Fibroblast of gingiva (primary cell): ENCODE results near the gene TRAF2.
"Not testable (repeated sequence)": the region's sequence is repeated elsewhere in the genome, so short reads cannot be mapped to it uniquely, and the experiment has no call there.

Experiments
- DNase-seq: peaks from one replicate; pipeline ENCODE4 v3.0.0-alpha.2; 2011; ENCODE audit warnings: low read depth

TRAF2 gene

DNA sequence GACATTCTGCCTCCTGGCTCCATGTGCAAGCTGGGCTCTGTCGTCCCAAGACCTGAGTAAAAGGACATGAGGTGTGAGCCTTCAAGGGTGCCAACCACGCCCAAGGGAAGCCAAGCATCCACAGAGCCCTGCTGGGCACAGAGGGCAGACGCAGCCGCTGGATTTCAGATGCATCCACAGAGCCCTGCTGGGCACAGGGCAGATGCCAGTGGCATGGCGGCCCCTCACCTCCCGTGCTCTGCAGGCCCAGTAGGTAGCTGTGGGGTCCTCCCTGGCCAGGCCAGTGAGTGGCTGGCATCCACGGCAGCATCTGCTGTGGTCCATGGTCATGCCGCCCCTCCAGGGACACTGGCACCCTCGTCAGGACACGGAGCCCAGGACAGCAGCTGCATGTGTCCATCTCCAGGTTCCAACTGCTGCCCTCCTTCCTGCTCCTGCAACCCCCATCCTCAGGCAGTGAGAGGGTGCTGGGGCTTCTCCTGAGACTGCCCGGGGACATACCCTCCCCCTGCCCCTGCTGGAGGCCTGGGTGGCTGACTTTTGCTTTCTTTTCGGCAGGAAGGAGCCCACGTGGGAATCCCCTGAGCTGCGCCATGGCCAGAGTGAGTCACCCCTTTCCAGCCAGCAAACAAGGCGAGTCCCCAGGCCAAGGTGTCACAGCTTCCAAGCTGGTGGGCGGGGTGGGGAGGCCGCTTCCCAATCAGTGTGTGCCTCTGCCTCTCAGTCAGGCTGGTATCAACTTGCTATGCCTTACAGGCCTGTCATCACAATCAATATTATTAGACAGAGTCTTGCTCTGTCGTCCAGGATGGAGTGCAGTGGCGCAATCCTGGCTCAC is 4.0 kb upstream of the TRAF2 start:
- peak; percentile 56 for DNase-seq

- DNase-seq: not testable (repeated sequence)
Observed at GRCh38 chr9:136882947-136883283, 3.4 kb upstream of the TRAF2 start.

- DNase-seq: not testable (repeated sequence)
Observed at GRCh38 chr9:136883670-136884069, 2.6 kb upstream of the TRAF2 start.

- DNase-seq: peak; percentile 22
Observed at GRCh38 chr9:136886610-136887597, 588 bp downstream of the TRAF2 start.

DNA sequence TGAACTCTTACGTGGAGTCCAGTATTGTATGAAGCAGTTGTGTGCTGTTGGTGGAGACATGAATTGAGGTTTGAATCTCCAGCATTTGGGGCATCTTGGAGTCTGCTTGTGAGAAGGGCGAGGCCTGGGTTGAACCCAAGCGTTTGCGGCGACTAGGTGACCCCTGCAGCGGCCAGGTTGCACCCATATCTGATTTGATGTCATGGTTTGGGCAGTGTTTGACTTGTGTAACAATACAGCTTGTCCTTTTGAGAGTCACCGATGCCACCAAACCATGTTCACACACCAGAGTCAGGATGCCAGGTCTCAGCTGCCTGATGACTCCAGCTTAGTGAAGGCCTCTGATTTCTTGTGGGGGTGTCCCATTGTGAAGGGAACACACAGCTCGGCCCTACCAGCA is 2.1 kb downstream of the TRAF2 start:
- DNase-seq: no peak

DNA sequence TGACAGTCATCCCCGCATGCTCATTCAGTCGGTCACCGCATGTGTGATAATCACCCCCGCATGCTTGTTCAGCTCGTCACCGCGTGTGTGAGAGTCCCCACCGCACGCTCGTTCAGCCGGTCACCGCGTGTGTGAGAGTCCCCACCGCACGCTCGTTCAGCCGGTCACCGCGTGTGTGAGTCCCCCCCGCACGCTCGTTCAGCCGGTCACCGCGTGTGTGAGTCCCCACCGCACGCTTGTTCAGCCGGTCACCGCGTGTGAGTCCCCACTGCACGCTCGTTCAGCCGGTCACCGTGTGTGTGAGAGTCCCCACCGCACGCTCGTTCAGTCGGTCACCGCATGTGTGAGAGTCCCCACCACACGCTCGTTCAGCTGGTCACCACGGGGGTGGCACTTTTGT is 3.5 kb downstream of the TRAF2 start:
- no peak for DNase-seq

DNA sequence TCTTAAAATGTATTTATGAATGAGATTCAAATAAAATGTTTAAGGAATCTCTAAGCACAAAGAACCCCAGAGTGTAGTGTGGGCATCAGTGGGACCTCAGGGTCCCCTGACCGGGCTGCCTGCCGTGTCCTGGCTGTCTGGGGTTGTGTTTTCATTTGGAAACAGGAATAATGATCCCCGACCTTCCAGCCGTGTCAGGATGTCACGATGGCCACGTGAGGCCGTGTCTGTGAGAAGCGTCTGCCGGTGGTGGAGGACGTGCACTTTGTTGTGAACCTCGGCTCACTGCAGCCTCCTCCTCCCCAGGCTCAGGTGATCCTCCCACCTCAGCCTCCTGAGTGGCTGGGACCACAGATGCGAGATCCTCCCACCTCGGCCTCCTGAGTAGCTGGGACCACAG is 4.3 kb downstream of the TRAF2 start:
- no peak for DNase-seq

DNA sequence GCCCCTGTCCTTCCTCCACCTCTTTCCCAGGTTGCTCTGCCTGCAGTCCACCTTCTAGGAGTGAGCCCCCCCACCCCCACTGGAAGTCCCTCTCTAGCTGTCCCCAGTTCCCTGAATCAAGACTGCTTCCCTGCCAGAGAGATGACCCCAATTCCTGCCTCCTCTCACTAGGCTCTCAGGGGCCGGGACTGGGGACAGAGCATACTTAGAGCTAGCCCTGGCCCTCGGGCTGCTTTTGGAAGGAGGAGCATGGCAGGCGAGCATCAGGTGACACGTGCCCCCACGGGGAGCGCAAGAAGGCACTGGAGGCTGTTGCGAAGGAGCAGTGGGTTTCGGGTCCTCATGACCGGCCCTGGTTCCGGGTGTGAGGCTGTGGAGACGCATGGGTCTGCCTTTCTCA is 9.7 kb downstream of the TRAF2 start:
- DNase-seq: no peak

DNA sequence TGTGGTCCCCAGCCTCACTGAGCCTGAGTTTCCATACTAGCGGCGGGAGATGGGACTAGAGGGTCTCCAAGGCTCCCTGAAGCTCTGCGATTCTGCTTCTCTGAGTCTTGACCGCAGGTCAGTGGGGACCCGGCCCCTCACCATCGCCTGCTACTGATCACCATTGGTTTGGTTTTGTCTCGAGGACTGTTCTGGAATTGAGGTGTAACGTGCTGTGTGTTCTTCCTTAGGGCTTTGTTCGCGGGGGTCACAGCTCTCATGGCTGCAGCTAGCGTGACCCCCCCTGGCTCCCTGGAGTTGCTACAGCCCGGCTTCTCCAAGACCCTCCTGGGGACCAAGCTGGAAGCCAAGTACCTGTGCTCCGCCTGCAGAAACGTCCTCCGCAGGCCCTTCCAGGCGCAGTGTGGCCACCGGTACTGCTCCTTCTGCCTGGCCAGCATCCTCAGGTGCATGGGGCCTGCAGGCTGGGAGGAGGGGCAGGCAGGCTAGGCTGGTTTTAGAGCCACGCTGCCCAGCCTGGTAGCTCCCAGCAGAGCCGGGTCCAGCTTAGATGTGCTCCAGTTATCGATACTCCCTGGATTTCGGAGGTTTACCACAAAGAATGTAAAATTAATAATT is 12.3 kb downstream of the TRAF2 start:
- DNase-seq: no peak

- DNase-seq: no peak
Observed at GRCh38 chr9:136899196-136899595, 12.9 kb downstream of the TRAF2 start.

DNA sequence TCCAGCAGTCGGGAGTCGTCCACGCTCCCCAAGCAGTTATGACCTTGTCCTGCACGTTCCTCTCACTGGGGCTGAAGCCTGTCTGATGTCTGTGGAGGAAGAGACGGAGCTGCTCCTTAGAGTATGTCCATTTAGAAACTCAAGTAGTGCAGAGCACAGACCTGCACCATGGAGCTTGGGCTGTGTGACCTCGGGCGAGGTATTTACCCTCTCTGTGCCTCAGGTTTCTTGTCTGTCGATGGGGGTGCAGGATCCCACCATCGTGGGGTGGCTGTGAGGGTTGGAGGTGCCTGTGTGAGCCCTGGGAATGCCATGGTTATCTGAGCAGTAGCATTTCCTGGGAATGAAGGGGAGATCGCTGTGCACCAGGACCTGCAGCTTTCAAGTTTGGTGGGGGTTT is 14.2 kb downstream of the TRAF2 start:
- DNase-seq: no peak

- DNase-seq: no peak
Observed at GRCh38 chr9:136900988-136901515, 14.7 kb downstream of the TRAF2 start.

DNA sequence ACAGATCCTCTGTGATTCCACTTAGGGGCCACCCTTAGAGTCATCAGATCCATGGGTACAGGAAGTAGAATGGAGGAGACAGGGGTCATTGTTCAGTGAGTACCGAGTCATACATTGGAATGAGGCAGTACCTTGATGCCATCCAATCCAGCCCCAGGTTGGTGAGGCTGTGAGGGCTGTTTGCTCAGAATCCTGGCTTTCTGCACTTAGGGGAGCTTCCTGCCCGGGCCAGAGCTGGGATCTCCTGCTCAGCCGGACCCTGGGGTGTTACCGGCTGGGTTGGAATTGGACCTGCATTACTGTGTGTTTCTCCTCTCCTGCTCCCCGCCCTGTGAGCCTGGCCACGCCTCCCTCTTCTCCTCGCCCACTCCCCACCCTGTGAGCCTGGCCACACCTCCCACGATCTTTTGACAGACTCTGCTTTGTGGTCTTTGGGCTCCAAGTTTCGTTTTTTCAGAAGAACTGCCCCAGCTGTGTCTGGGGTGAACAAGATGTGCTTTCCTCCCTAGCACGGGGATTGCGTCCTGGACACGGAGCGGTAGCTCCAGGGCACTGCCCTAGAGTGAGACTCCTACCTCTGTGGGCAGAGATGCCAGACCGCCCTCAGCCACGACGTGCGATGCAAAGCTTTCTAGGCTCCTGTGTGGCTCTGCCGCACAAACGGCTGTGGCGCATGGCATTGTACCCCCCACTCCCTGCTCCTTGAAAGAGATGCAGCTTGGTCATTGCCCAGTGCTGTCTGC is 15.4 kb downstream of the TRAF2 start:
- DNase-seq: no peak

DNA sequence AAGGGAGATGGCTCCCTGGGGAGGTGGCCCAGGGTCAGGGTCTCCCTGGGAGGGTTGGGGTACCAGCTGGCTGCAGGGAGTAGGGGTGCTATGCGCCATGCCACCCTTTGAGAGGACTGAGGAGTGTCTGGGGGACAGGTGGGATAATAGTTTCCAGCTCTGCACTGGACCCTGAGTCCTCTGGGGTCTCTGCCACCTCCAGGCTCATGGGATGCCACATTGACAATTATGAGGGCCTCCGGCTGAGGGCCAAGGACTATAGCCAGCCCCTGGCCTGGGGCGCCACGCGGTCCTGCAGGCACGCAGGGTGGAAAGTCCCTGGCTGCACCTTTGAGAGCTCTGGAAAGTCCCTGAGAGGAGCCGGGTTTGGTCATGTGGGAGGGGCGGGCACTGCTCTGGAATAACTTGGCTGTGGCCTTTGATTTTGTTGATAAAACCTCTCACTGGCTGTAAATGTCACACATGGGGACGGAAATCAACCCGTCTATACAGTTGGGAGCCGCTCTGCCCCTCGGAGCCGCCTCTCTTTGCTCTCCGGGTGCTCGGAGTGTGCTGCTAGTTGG is 16.0 kb downstream of the TRAF2 start:
- DNase-seq: peak; percentile 60

GRCh38 chr9:136903041-136903554 is 16.8 kb downstream of the TRAF2 start:
- DNase-seq: no peak

DNA sequence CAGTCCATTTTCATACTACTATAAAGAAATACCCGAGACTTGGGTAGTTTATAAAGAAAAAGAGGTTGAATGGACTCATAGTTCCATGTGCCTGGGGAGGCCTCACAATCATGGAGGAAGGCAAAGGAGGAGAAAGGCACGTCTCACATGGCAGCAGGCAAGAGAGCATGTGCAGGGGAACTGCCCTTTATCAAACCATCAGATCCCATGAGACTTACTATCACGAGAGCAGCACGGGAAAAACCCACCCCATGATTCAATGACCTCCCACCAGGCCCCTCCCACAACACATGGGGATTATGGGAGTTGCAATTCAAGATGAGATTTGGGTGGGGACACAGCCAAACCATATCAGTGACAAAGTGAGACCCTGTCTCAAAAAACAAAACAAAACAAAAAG is 19.9 kb downstream of the TRAF2 start:
- DNase-seq: no peak

DNA sequence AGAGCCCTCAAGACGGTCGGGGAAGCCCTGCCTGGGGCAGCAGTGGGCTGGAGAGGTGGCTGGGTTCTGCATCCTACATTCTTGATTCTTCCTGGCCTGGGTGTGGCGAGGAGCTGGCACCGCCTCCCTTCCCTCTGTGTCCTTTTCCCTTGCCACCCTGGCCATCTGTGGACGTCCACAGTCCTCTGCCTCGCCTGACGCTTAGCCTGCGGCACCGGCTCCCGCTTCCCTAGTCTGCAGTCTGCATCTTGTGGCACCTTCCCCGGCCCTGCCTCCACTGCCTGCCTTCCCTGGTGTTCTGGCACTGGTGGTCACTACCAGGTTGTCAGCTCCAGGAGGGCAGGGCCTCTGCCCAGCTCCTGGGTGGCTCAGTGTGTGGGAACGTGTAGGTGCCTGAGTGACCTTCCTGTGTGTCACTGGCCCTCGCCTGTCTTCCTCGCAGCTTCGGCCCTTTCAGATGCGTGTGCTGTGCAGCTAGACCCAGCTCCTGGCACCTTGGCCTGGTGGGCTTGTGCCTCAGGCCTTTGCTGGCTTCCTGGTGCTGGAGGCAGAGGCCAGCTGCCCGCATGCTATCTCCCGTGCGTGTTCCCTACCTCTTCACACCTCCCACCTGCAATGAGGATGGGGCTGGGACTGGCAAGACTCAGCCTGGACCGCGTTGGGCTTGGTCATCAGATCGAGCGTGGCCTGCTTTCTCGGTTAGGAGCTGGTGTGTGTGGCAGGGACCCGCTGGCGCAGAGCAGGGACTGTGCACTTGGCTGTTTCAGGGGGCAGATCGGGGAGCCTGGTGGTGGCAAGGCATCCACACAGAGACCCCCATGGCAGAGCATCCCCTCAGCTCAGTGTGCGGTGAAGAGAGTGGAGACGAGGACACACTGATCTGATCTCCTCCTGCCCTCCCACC is 20.9 kb downstream of the TRAF2 start:
- DNase-seq: no peak

DNA sequence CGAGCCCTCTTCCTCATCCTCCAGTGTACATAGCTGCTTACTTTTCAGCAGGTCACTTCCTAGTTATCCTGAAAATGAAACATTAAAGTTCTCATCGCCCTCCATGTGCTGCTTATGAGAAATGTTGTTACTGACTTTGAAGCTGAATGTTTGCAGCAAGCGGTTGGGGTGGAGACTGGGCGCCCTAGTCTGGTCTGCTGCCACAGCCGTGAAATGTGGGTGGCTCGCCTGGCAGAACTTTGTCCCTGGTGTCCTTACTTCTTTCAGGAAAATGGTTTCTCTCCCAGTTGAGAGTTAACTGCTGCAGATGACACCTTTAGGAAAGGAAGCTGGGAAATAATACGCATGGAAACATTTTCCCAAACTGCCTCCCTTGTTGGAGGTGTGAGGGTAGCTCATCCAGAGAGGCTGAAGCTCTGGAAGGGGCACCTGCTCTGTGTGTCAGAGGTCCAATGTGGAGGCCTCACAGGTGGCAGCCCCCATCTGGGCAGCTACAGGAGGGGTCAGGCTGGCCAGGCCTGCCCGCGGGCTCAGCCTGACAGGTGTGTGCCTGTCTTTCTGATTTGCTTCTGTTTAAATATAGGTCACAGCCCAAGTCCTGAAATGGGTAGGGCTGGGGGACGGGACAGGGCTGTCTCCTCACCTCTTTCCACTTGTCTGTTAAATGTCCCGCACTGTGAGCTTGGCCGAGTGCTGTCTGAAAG is 24.0 kb downstream of the TRAF2 start:
- DNase-seq: no peak

DNA sequence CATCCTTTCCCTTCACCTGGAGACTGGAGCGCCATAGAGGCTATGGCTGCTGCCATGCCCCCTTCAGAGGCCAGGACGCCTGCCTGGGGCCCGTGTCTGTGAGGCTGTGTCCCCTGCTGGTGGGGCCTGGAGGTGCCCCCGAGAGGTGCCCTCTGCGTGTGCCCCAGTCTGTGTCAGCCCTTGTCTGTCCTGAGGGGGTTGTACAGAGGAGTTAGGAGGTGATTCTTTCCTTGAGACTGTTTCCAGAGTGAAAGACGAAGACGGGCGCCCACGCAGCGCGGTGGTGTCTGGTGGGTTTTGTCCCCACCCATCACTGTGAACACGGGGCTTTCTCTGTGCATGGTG is 24.6 kb downstream of the TRAF2 start:
- no peak for DNase-seq
